Hair follicle dermal papilla cell (primary cell): Measurements from ENCODE around the gene RCN2. TPM values are rescaled to one million over a fixed set of nuclear protein-coding genes. Genes with fewer than 3 reads are reported as not detected.

Source experiments
- small RNA-seq: library from RNA; depleted of rRNA; stranded (forward); fragments of <200 nt; gene quantifications from one replicate; pipeline ENCODE3, GENCODE V24; 2012
- total RNA-seq: library from RNA; depleted of rRNA; stranded (reverse); fragments of >200 nt; gene quantifications from 2 replicates; pipeline ENCODE4 v1.2.3, GENCODE V29; 2012

RCN2 gene, protein sequence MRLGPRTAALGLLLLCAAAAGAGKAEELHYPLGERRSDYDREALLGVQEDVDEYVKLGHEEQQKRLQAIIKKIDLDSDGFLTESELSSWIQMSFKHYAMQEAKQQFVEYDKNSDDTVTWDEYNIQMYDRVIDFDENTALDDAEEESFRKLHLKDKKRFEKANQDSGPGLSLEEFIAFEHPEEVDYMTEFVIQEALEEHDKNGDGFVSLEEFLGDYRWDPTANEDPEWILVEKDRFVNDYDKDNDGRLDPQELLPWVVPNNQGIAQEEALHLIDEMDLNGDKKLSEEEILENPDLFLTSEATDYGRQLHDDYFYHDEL
- total RNA-seq, result 44.3 and 48.5 TPM in 2 replicates

GRCh38 chr15:76931397-76932134 lies at the start of gene RCN2:
RCN2 (plus strand) TSS chr15:76931749; CDS start chr15:76931842, 93 bp downstream.

GRCh38 chr15:76905013-76905839 lies 26.3 kb upstream of the RCN2 start, which contains the start of gene SCAPER:
SCAPER (minus strand) TSS chr15:76905340; CDS start chr15:76883817, 21,523 bp downstream.

DNA sequence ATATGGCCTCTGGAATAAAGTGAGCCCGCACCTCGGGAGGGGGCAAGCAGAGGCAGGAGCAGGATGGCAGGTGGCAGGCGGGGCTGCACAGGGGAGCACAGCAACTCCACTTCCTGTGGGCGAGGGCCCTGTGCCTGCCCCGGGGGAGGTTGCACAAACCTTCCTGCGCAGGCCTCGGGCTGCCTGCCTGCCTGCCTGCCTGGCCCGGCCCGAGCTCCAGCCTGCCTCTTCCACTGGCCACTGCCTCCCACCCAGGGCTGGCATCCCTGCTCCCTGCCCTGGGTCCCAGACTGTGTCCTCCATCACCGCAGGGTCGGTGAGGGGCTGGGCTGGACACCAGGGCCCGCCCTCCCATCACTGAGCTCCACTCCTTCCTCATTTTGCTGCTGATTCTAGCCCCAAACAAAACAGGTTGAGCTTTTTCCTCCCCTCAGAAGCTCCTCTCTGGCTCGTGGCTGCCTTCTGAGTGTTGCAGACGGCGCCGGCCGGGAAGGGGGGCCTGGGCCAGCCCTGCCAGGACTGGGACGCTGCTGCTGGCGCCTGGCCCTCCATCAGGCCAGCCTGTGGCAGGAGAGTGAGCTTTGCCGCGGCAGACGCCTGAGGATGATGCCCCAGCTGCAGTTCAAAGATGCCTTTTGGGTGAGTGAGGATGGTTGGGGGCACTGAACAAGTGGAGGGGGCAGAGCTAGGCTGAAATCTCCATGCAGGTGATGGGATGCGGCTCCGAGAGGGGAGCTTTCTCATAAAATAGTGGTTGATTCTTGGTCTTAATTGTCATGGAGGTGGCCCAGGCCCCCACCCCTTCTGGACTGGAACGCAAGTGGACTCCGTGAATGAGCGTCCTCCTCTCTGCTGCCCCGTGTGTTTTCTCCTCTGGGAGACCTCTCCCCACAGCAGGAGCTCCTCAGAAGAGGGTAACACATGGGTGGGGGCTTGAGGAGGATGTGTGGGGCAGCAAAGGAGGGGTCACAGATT lies 63.7 kb downstream of the RCN2 start, which contains the start of gene PSTPIP1:
TSS of gene PSTPIP1 (plus strand) at position 156 of the 975 bp plus-strand sequence. CDS start at position 604, 448 bp downstream.

Small RNA genes within 50 kb of the gene (small RNA-seq; reads per million reads assigned to genes)
- not detected for gene RN7SL278P

Other genes with a start within 250 kb of the RCN2 start
- 6.7 and 12.8 TPM in 2 replicates for gene SCAPER, start 26.4 kb upstream of the RCN2 start, total RNA-seq
- gene PSTPIP1, start 63.4 kb downstream of the RCN2 start, total RNA-seq, result not detected in 2 replicates
- 186 and 255 TPM in 2 replicates for gene TSPAN3, start 139.4 kb downstream of the RCN2 start, total RNA-seq